H1 (cell line): ENCODE measurements around the gene B3GALT4. TPM values are rescaled to one million over a fixed set of nuclear protein-coding genes. Genes with fewer than 3 reads are reported as not detected.

Experiments
- BRCA1 ChIP-seq: IDR thresholded peaks from 2 replicates; pipeline ENCODE4 v1.6.1; 2012; ENCODE audit warnings: low read depth, low read length, improper control_type of control experiment
- polyA plus RNA-seq, 7 experiments: library from polyadenylated mRNA; depleted of rRNA in 3 of 7; stranded (reverse) in 5 of 7; unstranded in 2 of 7; fragments of >200 nt in 5 of 7; fragments of 200-250 nt in 2 of 7; gene quantifications; 1 replicate in 5 of 7; 2 replicates in 1 of 7; 4 replicates in 1 of 7; pipeline versions ENCODE4 v1.2.1 to v1.2.3, GENCODE V29; 2011 to 2013; ENCODE audit warnings: missing spikeins in 2 of 7, mixed read lengths in 2 of 7
- total RNA-seq: library from RNA; stranded (reverse); fragmentation: NEBNext Ultra II Directional; extraction: Animal tissue kit (Norgen Biotek cat#: 25700); gene quantifications from 2 replicates; pipeline ENCODE4 v1.2.1, GENCODE V29; 2021

Gene B3GALT4
- total and polyA plus RNA-seq, 2 of the 8 experiments (the other 6 are each of a cell fraction or from before 2014, with no cell fraction given), result 2.2 to 3.0 TPM

DNA sequence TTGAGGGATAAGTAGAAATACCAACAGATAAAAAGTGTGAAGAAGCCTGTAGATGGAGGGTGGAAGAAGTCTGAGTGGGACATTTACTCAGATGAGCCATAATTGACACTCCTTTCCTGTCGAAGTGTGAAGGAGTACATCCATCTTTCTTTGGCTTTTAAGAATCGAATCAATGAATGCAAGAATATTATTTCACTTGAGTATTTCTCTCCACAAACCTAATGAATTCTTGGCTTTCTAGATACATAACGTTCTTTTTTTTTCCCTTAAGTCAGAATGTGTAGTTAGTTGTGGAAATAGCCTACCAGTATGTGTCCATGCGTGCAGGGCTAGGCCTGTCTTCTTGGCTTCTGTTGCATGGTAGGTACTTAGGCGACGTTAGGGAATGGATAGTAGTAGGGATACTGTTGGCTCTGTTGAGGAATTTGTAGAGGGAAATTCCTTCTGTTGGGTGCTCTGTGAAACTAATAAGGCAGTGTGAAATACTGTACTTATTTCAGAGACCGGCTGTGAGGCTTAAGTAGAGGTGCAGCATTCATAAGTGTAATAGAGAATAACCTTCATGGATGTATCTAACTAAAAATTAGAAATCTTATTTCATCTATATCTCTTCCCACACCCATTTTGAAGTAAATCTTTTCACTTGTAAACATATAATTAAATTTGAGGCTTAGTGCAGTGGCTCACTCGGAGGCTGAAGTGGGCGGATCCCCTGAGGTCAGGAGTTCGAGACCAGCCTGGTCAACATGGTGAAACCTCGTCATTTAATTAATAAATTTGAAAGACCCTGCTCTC is 3.6 kb upstream of the B3GALT4 start (continued):
- TF ChIP-seq BRCA1, result no peak
